DMS114 treated with DMSO at 0.1 percent for 48 hours (cell line): ENCODE measurements around the gene GPR31.
"Not testable (repeated sequence)": the region's sequence is repeated elsewhere in the genome, so short reads cannot be mapped to it uniquely, and the experiment has no call there.

Experiments used
- DNase-seq: peaks from one replicate; lab custom pipeline; 2025; ENCODE audit not compliant: unreplicated experiment; lab: John Stamatoyannopoulos, UW

GPR31 gene

GRCh38 chr6:167168296-167168695 is 10.5 kb upstream of the GPR31 start:
- not testable (repeated sequence) for DNase-seq

- DNase-seq: not testable (repeated sequence)
Measured at GRCh38 chr6:167167699-167168098, 9.9 kb upstream of the GPR31 start.

GRCh38 chr6:167165858-167166471 is 8.2 kb upstream of the GPR31 start:
- no peak for DNase-seq

GRCh38 chr6:167164261-167164660 is 6.5 kb upstream of the GPR31 start:
- DNase-seq: no peak

- DNase-seq: no peak
Measured at GRCh38 chr6:167163476-167164011, 5.8 kb upstream of the GPR31 start.

- no peak for DNase-seq
Measured at GRCh38 chr6:167162591-167162990, 4.8 kb upstream of the GPR31 start.

- DNase-seq: no peak
Measured at GRCh38 chr6:167161851-167162467, 4.2 kb upstream of the GPR31 start.

GRCh38 chr6:167157414-167157813 is 366 bp downstream of the GPR31 start:
- DNase-seq: no peak

- DNase-seq: no peak
Measured at GRCh38 chr6:167154895-167155294, 2.9 kb downstream of the GPR31 start.

GRCh38 chr6:167154291-167154690 is 3.5 kb downstream of the GPR31 start:
- DNase-seq: no peak

- no peak for DNase-seq
Measured at GRCh38 chr6:167153521-167153959, 4.2 kb downstream of the GPR31 start.

GRCh38 chr6:167152862-167153261 is 4.9 kb downstream of the GPR31 start:
- no peak for DNase-seq

GRCh38 chr6:167151648-167152047 is 6.1 kb downstream of the GPR31 start:
- no peak for DNase-seq

- no peak for DNase-seq
Measured at GRCh38 chr6:167150941-167151549, 6.7 kb downstream of the GPR31 start.

GRCh38 chr6:167148997-167149396 is 8.8 kb downstream of the GPR31 start:
- DNase-seq: no peak

GRCh38 chr6:167148021-167148420 is 9.8 kb downstream of the GPR31 start:
- DNase-seq: no peak

GRCh38 chr6:167146977-167147376 is 10.8 kb downstream of the GPR31 start:
- no peak for DNase-seq

- DNase-seq: no peak
Measured at GRCh38 chr6:167146135-167146534, 11.6 kb downstream of the GPR31 start.

GRCh38 chr6:167145461-167145860 is 12.3 kb downstream of the GPR31 start:
- DNase-seq: no peak

- DNase-seq: no peak
Measured at GRCh38 chr6:167143041-167143440, 14.7 kb downstream of the GPR31 start.

GRCh38 chr6:167142433-167142761 is 15.4 kb downstream of the GPR31 start:
- DNase-seq: no peak

- DNase-seq: no peak
Measured at GRCh38 chr6:167141667-167142432, 15.9 kb downstream of the GPR31 start.
